GM23338 (cell line): Measurements from ENCODE around the gene IPO13. TPM values are rescaled to one million over a fixed set of nuclear protein-coding genes. Genes with fewer than 3 reads are reported as not detected.

Source experiments
- ATAC-seq: fragments of 200-7000 bp; cut with Tn5 transposase; 3 replicates; pipeline ENCODE4 v1.9.1; 2020
- DNase-seq: peaks from one replicate; pipeline ENCODE4 v3.0.0-alpha.2; 2015; ENCODE audit warnings: low spot score
- H2AFZ ChIP-seq: fragments of 200-600 bp; sonication (generic); 2 replicates; pipeline ENCODE4 v1.8.0; 2016; ENCODE audit warnings: antibody characterized with exemption, mild to moderate bottlenecking, moderate library complexity
- H3F3A ChIP-seq: fragments of 200-600 bp; sonication (generic); replicated peaks from 2 replicates; pipeline ENCODE4 v1.8.0; 2017; ENCODE audit warnings: antibody characterized with exemption, mixed run types, low read depth
- H3K27ac ChIP-seq: fragments of 200-600 bp; sonication (generic); 2 replicates; pipeline ENCODE4 v1.6.1; 2016; ENCODE audit warnings: low read depth
- H3K27me3 ChIP-seq: fragments of 200-600 bp; sonication (generic); 2 replicates; pipeline ENCODE4 v1.8.0; 2016; ENCODE audit warnings: mild to moderate bottlenecking, mixed run types, moderate library complexity; ENCODE audit not compliant: insufficient read depth
- H3K36me3 ChIP-seq: fragments of 200-600 bp; sonication (generic); 2 replicates; pipeline ENCODE4 v1.8.0; 2016; ENCODE audit warnings: mild to moderate bottlenecking; ENCODE audit not compliant: insufficient read depth
- H3K4me1 ChIP-seq: fragments of 200-600 bp; sonication (generic); 2 replicates; pipeline ENCODE4 v1.8.0; 2016; ENCODE audit warnings: mild to moderate bottlenecking, moderate library complexity; ENCODE audit not compliant: insufficient read depth
- H3K4me2 ChIP-seq: fragments of 200-600 bp; sonication (generic); 2 replicates; pipeline ENCODE4 v1.7.1; 2017; ENCODE audit warnings: mixed run types
- H3K4me3 ChIP-seq: fragments of 200-600 bp; sonication (generic); 2 replicates; pipeline ENCODE4 v1.6.1; 2016; ENCODE audit warnings: mixed run types
- H3K79me2 ChIP-seq: fragments of 200-600 bp; sonication (generic); replicated peaks from 2 replicates; pipeline ENCODE4 v1.8.0; 2017; ENCODE audit warnings: mild to moderate bottlenecking; ENCODE audit not compliant: insufficient read depth
- H3K9me2 ChIP-seq: fragments of 200-600 bp; sonication (generic); 2 replicates; pipeline ENCODE4 v1.8.0; 2017; ENCODE audit not compliant: insufficient read depth
- H4K20me1 ChIP-seq: fragments of 200-600 bp; sonication (generic); replicated peaks from 2 replicates; pipeline ENCODE4 v1.8.0; 2017; ENCODE audit warnings: mild to moderate bottlenecking; ENCODE audit not compliant: insufficient read depth
- H3K27ac Mint-ChIP-seq: 2 replicates; pipeline ENCODE4 v1.8.0; 2020; ENCODE audit warnings: inconsistent platforms, mild to moderate bottlenecking, moderate library complexity, mixed read lengths
- H3K27me3 Mint-ChIP-seq: 3 replicates; pipeline ENCODE4 v1.8.0; 2022; ENCODE audit warnings: low read depth, mild to moderate bottlenecking, moderate library complexity, mixed read lengths, inconsistent platforms; ENCODE audit not compliant: insufficient read depth, poor library complexity
- H3K36me3 Mint-ChIP-seq: 3 replicates; pipeline ENCODE4 v1.8.0; 2021; ENCODE audit warnings: low read depth, mild to moderate bottlenecking, inconsistent platforms, moderate library complexity, mixed read lengths
- H3K4me1 Mint-ChIP-seq: 3 replicates; pipeline ENCODE4 v1.8.0; 2020; ENCODE audit warnings: mild to moderate bottlenecking, inconsistent platforms, mixed read lengths
- H3K4me3 Mint-ChIP-seq: 3 replicates; pipeline ENCODE4 v1.8.0; 2021; ENCODE audit warnings: moderate library complexity, mild to moderate bottlenecking, inconsistent platforms, mixed read lengths
- H3K9me3 Mint-ChIP-seq: 3 replicates; pipeline ENCODE4 v1.8.0; 2020; ENCODE audit warnings: moderate library complexity, mild to moderate bottlenecking, inconsistent platforms, mixed read lengths
- CREB1 ChIP-seq: fragments of 250-450 bp; sonication (Bioruptor Pico); IDR thresholded peaks from 2 replicates; pipeline ENCODE4 v1.5.0; 2020; ENCODE audit warnings: low read depth, mild to moderate bottlenecking, moderate library complexity
- EZH2 ChIP-seq: fragments of 200-600 bp; sonication (generic); IDR thresholded peaks from one replicate; pipeline ENCODE4 v1.8.0; 2017; ENCODE audit warnings: antibody characterized with exemption, mild to moderate bottlenecking, low read depth; ENCODE audit not compliant: unreplicated experiment
- EZH2phosphoT487 ChIP-seq: fragments of 200-600 bp; sonication (generic); IDR thresholded peaks from one replicate; pipeline ENCODE4 v1.8.1; 2018; ENCODE audit warnings: antibody characterized with exemption; ENCODE audit not compliant: unreplicated experiment
- JUNB ChIP-seq: IDR thresholded peaks from one replicate; pipeline ENCODE4 v1.6.1; 2016; ENCODE audit warnings: antibody characterized with exemption; ENCODE audit not compliant: unreplicated experiment
- NANOG ChIP-seq: IDR thresholded peaks from 2 replicates; pipeline ENCODE4 v1.6.1; 2016; ENCODE audit warnings: antibody characterized with exemption, borderline replicate concordance
- POLR2AphosphoS5 ChIP-seq: IDR thresholded peaks from 2 replicates; pipeline ENCODE4 v1.6.1; 2016; ENCODE audit warnings: antibody characterized with exemption, low read depth
- STAT1 ChIP-seq: IDR thresholded peaks from one replicate; pipeline ENCODE4 v1.6.1; 2016; ENCODE audit warnings: antibody characterized with exemption; ENCODE audit not compliant: unreplicated experiment
- ZNF114 ChIP-seq: fragments of 250-450 bp; sonication (Bioruptor Pico); IDR thresholded peaks from 2 replicates; pipeline ENCODE4 v1.5.0; 2020; ENCODE audit warnings: mild to moderate bottlenecking, moderate library complexity
- ZNF331 ChIP-seq: fragments of 250-450 bp; sonication (Bioruptor Pico); IDR thresholded peaks from 2 replicates; pipeline ENCODE4 v1.5.0; 2020; ENCODE audit warnings: low read depth, mild to moderate bottlenecking, moderate library complexity
- polyA plus RNA-seq: library from polyadenylated mRNA; unstranded; fragments of >200 nt; fragmentation: Nextera tagmentation; extraction: Ambion mirVana; gene quantifications from 2 replicates; pipeline ENCODE4 v1.2.1, GENCODE V29; 2016
- total RNA-seq: library from RNA; depleted of rRNA; stranded (reverse); fragments of >200 nt; shearing (Covaris generic); gene quantifications from 2 replicates; pipeline ENCODE4 v1.2.3, GENCODE V29; 2014
- TF ChIP-seq, protein P1 (sequence below): fragments of 250-450 bp; sonication (Bioruptor Pico); IDR thresholded peaks from 2 replicates; pipeline ENCODE4 v1.5.0; 2020; ENCODE audit warnings: mild to moderate bottlenecking, moderate library complexity
- TF ChIP-seq, protein P2 (sequence below): IDR thresholded peaks from 2 replicates; pipeline ENCODE4 v1.6.1; 2016; ENCODE audit warnings: antibody characterized with exemption
- TF ChIP-seq, protein P3 (sequence below), 2 experiments: fragments of 200-600 bp in 1 of 2; sonication (generic) in 1 of 2; conservative IDR thresholded peaks; 2 replicates each; pipeline versions ENCODE4 v1.5.1 to v1.6.1; 2016 to 2017; ENCODE audit warnings: antibody characterized with exemption in 2 of 2, low read depth in 2 of 2, mild to moderate bottlenecking in 2 of 2, moderate library complexity in 1 of 2
- TF ChIP-seq, protein P4 (sequence below): IDR thresholded peaks from one replicate; pipeline ENCODE4 v1.6.1; 2018; ENCODE audit warnings: antibody characterized with exemption; ENCODE audit not compliant: unreplicated experiment

The IPO13 gene
- total and polyA plus RNA-seq, 2 experiments from 2014 or later, result 10.4 to 22.8 TPM

DNA sequence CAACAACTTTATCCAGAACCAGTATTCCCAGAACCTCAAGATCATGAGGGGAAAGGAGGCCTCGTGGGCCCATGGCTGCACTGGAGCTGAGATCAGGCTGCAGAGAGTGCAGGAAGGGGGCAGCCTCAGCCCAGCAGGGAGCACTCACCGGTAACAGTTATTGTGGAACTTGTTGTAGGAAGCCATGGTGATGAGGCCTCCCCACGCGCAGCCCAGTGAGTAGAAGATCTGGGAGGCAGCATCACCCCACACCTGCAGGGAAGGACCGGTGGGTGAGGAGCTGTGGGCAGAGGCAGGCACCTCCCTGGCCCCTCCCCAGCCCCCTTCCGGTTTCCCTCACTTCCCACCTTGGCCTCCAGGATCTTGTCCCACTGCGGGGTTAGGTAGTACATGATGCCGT, 55.4 kb downstream of the IPO13 start:
- no peaks in the 10 kb centered on the region for H3K4me1 ChIP-seq
- Mint-ChIP-seq H3K36me3 (peaks cover 78% of the 10 kb centered on the region), H3K27me3 (peaks cover 15% of the 10 kb centered on the region), H3K9me3 (no peaks in the 10 kb centered on the region), H3K27ac (no peak overlapping the region), H3K4me1 (peaks cover 12% of the 10 kb centered on the region), H3K4me3 (no peak overlapping the region)
- no peaks in the 10 kb centered on the region; the same call in 1 of the 2 replicates for H4K20me1 ChIP-seq
- TF ChIP-seq STAT1 (no peak), EZH2 (no peak), POLR2AphosphoS5 (no peak), EZH2phosphoT487 (no peak), ZNF114 (CRISPR knock-in tag) (no peak), JUNB (no peak), NANOG (no peak), CREB1 (CRISPR knock-in tag) (no peak), ZNF331 (no peak)
- TF ChIP-seq, protein P1, sequence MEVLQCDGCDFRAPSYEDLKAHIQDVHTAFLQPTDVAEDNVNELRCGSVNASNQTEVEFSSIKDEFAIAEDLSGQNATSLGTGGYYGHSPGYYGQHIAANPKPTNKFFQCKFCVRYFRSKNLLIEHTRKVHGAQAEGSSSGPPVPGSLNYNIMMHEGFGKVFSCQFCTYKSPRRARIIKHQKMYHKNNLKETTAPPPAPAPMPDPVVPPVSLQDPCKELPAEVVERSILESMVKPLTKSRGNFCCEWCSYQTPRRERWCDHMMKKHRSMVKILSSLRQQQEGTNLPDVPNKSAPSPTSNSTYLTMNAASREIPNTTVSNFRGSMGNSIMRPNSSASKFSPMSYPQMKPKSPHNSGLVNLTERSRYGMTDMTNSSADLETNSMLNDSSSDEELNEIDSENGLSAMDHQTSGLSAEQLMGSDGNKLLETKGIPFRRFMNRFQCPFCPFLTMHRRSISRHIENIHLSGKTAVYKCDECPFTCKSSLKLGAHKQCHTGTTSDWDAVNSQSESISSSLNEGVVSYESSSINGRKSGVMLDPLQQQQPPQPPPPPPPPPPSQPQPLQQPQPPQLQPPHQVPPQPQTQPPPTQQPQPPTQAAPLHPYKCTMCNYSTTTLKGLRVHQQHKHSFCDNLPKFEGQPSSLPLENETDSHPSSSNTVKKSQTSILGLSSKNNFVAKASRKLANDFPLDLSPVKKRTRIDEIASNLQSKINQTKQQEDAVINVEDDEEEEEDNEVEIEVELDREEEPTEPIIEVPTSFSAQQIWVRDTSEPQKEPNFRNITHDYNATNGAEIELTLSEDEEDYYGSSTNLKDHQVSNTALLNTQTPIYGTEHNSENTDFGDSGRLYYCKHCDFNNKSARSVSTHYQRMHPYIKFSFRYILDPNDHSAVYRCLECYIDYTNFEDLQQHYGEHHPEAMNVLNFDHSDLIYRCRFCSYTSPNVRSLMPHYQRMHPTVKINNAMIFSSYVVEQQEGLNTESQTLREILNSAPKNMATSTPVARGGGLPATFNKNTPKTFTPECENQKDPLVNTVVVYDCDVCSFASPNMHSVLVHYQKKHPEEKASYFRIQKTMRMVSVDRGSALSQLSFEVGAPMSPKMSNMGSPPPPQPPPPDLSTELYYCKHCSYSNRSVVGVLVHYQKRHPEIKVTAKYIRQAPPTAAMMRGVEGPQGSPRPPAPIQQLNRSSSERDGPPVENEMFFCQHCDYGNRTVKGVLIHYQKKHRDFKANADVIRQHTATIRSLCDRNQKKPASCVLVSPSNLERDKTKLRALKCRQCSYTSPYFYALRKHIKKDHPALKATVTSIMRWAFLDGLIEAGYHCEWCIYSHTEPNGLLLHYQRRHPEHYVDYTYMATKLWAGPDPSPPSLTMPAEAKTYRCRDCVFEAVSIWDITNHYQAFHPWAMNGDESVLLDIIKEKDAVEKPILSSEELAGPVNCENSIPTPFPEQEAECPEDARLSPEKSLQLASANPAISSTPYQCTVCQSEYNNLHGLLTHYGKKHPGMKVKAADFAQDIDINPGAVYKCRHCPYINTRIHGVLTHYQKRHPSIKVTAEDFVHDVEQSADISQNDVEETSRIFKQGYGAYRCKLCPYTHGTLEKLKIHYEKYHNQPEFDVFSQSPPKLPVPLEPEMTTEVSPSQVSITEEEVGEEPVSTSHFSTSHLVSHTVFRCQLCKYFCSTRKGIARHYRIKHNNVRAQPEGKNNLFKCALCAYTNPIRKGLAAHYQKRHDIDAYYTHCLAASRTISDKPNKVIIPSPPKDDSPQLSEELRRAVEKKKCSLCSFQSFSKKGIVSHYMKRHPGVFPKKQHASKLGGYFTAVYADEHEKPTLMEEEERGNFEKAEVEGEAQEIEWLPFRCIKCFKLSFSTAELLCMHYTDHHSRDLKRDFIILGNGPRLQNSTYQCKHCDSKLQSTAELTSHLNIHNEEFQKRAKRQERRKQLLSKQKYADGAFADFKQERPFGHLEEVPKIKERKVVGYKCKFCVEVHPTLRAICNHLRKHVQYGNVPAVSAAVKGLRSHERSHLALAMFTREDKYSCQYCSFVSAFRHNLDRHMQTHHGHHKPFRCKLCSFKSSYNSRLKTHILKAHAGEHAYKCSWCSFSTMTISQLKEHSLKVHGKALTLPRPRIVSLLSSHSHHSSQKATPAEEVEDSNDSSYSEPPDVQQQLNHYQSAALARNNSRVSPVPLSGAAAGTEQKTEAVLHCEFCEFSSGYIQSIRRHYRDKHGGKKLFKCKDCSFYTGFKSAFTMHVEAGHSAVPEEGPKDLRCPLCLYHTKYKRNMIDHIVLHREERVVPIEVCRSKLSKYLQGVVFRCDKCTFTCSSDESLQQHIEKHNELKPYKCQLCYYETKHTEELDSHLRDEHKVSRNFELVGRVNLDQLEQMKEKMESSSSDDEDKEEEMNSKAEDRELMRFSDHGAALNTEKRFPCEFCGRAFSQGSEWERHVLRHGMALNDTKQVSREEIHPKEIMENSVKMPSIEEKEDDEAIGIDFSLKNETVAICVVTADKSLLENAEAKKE, result no peak
- TF ChIP-seq, protein P2, sequence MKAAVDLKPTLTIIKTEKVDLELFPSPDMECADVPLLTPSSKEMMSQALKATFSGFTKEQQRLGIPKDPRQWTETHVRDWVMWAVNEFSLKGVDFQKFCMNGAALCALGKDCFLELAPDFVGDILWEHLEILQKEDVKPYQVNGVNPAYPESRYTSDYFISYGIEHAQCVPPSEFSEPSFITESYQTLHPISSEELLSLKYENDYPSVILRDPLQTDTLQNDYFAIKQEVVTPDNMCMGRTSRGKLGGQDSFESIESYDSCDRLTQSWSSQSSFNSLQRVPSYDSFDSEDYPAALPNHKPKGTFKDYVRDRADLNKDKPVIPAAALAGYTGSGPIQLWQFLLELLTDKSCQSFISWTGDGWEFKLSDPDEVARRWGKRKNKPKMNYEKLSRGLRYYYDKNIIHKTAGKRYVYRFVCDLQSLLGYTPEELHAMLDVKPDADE, result no peak
- TF ChIP-seq, protein P3, sequence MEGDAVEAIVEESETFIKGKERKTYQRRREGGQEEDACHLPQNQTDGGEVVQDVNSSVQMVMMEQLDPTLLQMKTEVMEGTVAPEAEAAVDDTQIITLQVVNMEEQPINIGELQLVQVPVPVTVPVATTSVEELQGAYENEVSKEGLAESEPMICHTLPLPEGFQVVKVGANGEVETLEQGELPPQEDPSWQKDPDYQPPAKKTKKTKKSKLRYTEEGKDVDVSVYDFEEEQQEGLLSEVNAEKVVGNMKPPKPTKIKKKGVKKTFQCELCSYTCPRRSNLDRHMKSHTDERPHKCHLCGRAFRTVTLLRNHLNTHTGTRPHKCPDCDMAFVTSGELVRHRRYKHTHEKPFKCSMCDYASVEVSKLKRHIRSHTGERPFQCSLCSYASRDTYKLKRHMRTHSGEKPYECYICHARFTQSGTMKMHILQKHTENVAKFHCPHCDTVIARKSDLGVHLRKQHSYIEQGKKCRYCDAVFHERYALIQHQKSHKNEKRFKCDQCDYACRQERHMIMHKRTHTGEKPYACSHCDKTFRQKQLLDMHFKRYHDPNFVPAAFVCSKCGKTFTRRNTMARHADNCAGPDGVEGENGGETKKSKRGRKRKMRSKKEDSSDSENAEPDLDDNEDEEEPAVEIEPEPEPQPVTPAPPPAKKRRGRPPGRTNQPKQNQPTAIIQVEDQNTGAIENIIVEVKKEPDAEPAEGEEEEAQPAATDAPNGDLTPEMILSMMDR (conservative IDR thresholded peaks at IDR 0.05; ENCODE audit: low read depth in 2 of 2), result no peak
- TF ChIP-seq, protein P4, sequence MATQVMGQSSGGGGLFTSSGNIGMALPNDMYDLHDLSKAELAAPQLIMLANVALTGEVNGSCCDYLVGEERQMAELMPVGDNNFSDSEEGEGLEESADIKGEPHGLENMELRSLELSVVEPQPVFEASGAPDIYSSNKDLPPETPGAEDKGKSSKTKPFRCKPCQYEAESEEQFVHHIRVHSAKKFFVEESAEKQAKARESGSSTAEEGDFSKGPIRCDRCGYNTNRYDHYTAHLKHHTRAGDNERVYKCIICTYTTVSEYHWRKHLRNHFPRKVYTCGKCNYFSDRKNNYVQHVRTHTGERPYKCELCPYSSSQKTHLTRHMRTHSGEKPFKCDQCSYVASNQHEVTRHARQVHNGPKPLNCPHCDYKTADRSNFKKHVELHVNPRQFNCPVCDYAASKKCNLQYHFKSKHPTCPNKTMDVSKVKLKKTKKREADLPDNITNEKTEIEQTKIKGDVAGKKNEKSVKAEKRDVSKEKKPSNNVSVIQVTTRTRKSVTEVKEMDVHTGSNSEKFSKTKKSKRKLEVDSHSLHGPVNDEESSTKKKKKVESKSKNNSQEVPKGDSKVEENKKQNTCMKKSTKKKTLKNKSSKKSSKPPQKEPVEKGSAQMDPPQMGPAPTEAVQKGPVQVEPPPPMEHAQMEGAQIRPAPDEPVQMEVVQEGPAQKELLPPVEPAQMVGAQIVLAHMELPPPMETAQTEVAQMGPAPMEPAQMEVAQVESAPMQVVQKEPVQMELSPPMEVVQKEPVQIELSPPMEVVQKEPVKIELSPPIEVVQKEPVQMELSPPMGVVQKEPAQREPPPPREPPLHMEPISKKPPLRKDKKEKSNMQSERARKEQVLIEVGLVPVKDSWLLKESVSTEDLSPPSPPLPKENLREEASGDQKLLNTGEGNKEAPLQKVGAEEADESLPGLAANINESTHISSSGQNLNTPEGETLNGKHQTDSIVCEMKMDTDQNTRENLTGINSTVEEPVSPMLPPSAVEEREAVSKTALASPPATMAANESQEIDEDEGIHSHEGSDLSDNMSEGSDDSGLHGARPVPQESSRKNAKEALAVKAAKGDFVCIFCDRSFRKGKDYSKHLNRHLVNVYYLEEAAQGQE, result no peak
- no peak overlapping the region for H3K4me3 ChIP-seq
- H3K27me3 ChIP-seq, result no peaks in the 10 kb centered on the region
- ATAC-seq (no peak), DNase-seq (no peak)
- H3K36me3 ChIP-seq, result peaks cover 10% of the 10 kb centered on the region; the same call in 1 of the 2 replicates
- no peak overlapping the region for H3K4me2 ChIP-seq
- H3F3A ChIP-seq, result peaks cover 12% of the 10 kb centered on the region; the same call in 1 of the 2 replicates
- H3K9me2 ChIP-seq, result no peaks in the 10 kb centered on the region
- no peaks in the 10 kb centered on the region for H3K79me2 ChIP-seq
- H3K27ac ChIP-seq, result no peak overlapping the region
- H2AFZ ChIP-seq, result no peak overlapping the region
